HepG2 (cell line): ENCODE data around the gene ERICH6. TPM values are rescaled to one million over a fixed set of nuclear protein-coding genes. Genes with fewer than 3 reads are reported as not detected.
A peak's percentile ranks its signal among the peaks of the same experiment; 100 is the strongest.

ENCODE experiments used
- BCLAF1 ChIP-seq: fragments of 450-650 bp; IDR thresholded peaks from 2 replicates; pipeline ENCODE4 v1.6.1; 2017; ENCODE audit warnings: mild to moderate bottlenecking
- CBX2 ChIP-seq, 2 experiments: fragments of 200-600 bp in 1 of 2; sonication (generic); formaldehyde crosslinking in 1 of 2; IDR thresholded peaks; 2 replicates each; pipeline versions ENCODE4 v1.7.0 to v1.8.1; 2018 to 2022; ENCODE audit warnings: low read depth in 2 of 2, low read length in 1 of 2, mild to moderate bottlenecking in 1 of 2, missing genetic modification reagents in 1 of 2
- CENPX ChIP-seq: sonication (generic); formaldehyde crosslinking; IDR thresholded peaks from 2 replicates; pipeline ENCODE4 v1.9.0; 2021; ENCODE audit warnings: mild to moderate bottlenecking, missing genetic modification reagents, moderate library complexity
- E2F5 ChIP-seq: sonication (generic); formaldehyde crosslinking; conservative IDR thresholded peaks from 2 replicates; pipeline ENCODE4 v1.4.0; 2020; ENCODE audit warnings: missing genetic modification reagents
- FOXA3 ChIP-seq: IDR thresholded peaks from 2 replicates; pipeline ENCODE4 v1.6.1; 2016; ENCODE audit warnings: missing genetic modification reagents, missing compliant biosample characterization
- MBNL3 ChIP-seq: fragments of 250-450 bp; sonication (Bioruptor Pico); conservative IDR thresholded peaks from 2 replicates; pipeline ENCODE4 v1.8.0; 2022; ENCODE audit warnings: mild to moderate bottlenecking, inconsistent platforms
- MLXIP ChIP-seq: sonication (generic); formaldehyde crosslinking; IDR thresholded peaks from 2 replicates; pipeline ENCODE4 v1.9.0; 2021; ENCODE audit warnings: missing genetic modification reagents, borderline replicate concordance
- MYNN ChIP-seq: sonication (generic); formaldehyde crosslinking; IDR thresholded peaks from 2 replicates; pipeline ENCODE4 v1.4.0; 2020; ENCODE audit warnings: mild to moderate bottlenecking, low read depth, missing genetic modification reagents
- PAWR ChIP-seq: sonication (generic); formaldehyde crosslinking; IDR thresholded peaks from 2 replicates; pipeline ENCODE4 v1.4.0; 2020; ENCODE audit warnings: missing genetic modification reagents, mild to moderate bottlenecking, borderline replicate concordance
- PPARG ChIP-seq: conservative IDR thresholded peaks from 2 replicates; pipeline ENCODE4 v1.6.1; 2016; ENCODE audit warnings: missing biosample characterization, missing genetic modification reagents
- ZFYVE20 ChIP-seq: sonication (generic); formaldehyde crosslinking; IDR thresholded peaks from 2 replicates; pipeline ENCODE4 v1.8.0; 2023; ENCODE audit warnings: low read depth, mild to moderate bottlenecking, moderate library complexity, missing genetic modification reagents, borderline replicate concordance
- ZNF20 ChIP-seq: sonication (generic); formaldehyde crosslinking; IDR thresholded peaks from 2 replicates; pipeline ENCODE4 v1.4.0; 2020; ENCODE audit warnings: mild to moderate bottlenecking, moderate library complexity, missing genetic modification reagents
- ZNF275 ChIP-seq: sonication (generic); formaldehyde crosslinking; IDR thresholded peaks from 2 replicates; pipeline ENCODE4 v1.8.0; 2022; ENCODE audit warnings: missing genetic modification reagents, mild to moderate bottlenecking, inconsistent platforms, borderline replicate concordance
- ZNF3 ChIP-seq: IDR thresholded peaks from 2 replicates; pipeline ENCODE4 v1.7.0; 2017; ENCODE audit warnings: inconsistent platforms
- ZNF616 ChIP-seq: sonication (generic); formaldehyde crosslinking; IDR thresholded peaks from 2 replicates; pipeline ENCODE4 v1.5.0; 2020; ENCODE audit warnings: low read depth, mild to moderate bottlenecking, missing genetic modification reagents
- ZNF747 ChIP-seq: sonication (generic); formaldehyde crosslinking; IDR thresholded peaks from 2 replicates; pipeline ENCODE4 v1.8.1; 2023; ENCODE audit warnings: missing genetic modification reagents, mild to moderate bottlenecking, borderline replicate concordance
- polyA plus RNA-seq, 8 experiments: library from polyadenylated mRNA; depleted of rRNA in 3 of 8; stranded (reverse) in 7 of 8; unstranded in 1 of 8; fragments of >200 nt; fragmentation: Illumina TruSeq in 4 of 8; extraction: Trizol in 4 of 8; gene quantifications; 2 replicates each; pipeline versions ENCODE4 v1.2.1 to v1.2.3, GENCODE V29; 2011 to 2016; ENCODE audit warnings: low read depth in 4 of 8, missing spikeins in 1 of 8, mixed read lengths in 1 of 8; ENCODE audit not compliant: insufficient read depth in 1 of 8
- total RNA-seq, 5 experiments: library from RNA; depleted of rRNA; stranded (reverse); fragments of >200 nt; fragmentation: Illumina TruSeq; extraction: Trizol; gene quantifications; 2 replicates each; pipeline ENCODE4 v1.2.3, GENCODE V29; 2016; ENCODE audit warnings: low read depth in 1 of 5

Gene ERICH6
- total and polyA plus RNA-seq, 2 of the 13 experiments (the other 11 are each of a cell fraction or from before 2014, with no cell fraction given): 0.03 TPM; not detected in 1

- no peak for TF ChIP-seq MLXIP (CRISPR knock-in tag)
- peak; percentile 96 for TF ChIP-seq FOXA3 (CRISPR knock-in tag)
- no peak for TF ChIP-seq ZNF616 (CRISPR knock-in tag)
- TF ChIP-seq CENPX: no peak
- TF ChIP-seq ZFYVE20 (CRISPR knock-in tag): no peak
- peak; percentile 80 for TF ChIP-seq ZNF3 (CRISPR knock-in tag)
- TF ChIP-seq BCLAF1: no peak
- no peak for TF ChIP-seq ZNF20 (CRISPR knock-in tag)
- TF ChIP-seq PPARG: peak; percentile 88
- TF ChIP-seq MBNL3 (CRISPR knock-in tag): no peak
- TF ChIP-seq ZNF747 (CRISPR knock-in tag): peak; percentile 35; the same call in 1 of the 2 replicates
- no peak for TF ChIP-seq MYNN (CRISPR knock-in tag)
- TF ChIP-seq ZNF275 (CRISPR knock-in tag): no peak
- no peak for TF ChIP-seq CBX2 (IDR thresholded peaks at IDR 0.05; ENCODE audit: low read depth, low read length)
- TF ChIP-seq CBX2 (CRISPR knock-in tag; IDR thresholded peaks at IDR 0.05; ENCODE audit: low read depth): no peak
- TF ChIP-seq PAWR (CRISPR knock-in tag): no peak
- no peak for TF ChIP-seq E2F5 (CRISPR knock-in tag)
- TF ChIP-seq, all 625 proteins: peak for 242
Measured at GRCh38 chr3:150736903-150737832, 33.4 kb upstream of the ERICH6 start (continued).
